Measurements from ENCODE around the gene SCAMP1.
"Not testable (repeated sequence)": the region's sequence is repeated elsewhere in the genome, so short reads cannot be mapped to it uniquely, and the experiment has no call there.

The SCAMP1 gene

GRCh38 chr5:78377056-78377717 is 16.8 kb downstream of the SCAMP1 start:
- Histone ChIP-seq H3K27ac (no peak overlapping the region), H3K4me3 (ENCODE audit: low read depth, low read length) (no peak overlapping the region), H3K4me1 (peaks cover 12% of the 10 kb centered on the region), H3K79me2 (peaks cover 9% of the 10 kb centered on the region), H3K9me3 (ENCODE audit: control insufficient read depth, low read length) (no peaks in the 10 kb centered on the region), H2AFZ (no peak overlapping the region), H3K4me2 (ENCODE audit: low read length) (no peak overlapping the region), H3K27me3 (ENCODE audit: control insufficient read depth, insufficient read depth, low read length) (no peaks in the 10 kb centered on the region), H3K36me3 (ENCODE audit: control insufficient read depth, insufficient read depth, low read length) (no peaks in the 10 kb centered on the region), H3K9ac (no peak overlapping the region)
- TF ChIP-seq CTCF (IDR thresholded peaks at IDR 0.05), result no peak

GRCh38 chr5:78377718-78378105 is 17.3 kb downstream of the SCAMP1 start:
- H3K9ac ChIP-seq, result no peak overlapping the region
- H3K79me2 ChIP-seq, result peaks cover 11% of the 10 kb centered on the region
- H3K36me3 ChIP-seq (ENCODE audit: control insufficient read depth, insufficient read depth, low read length), result no peaks in the 10 kb centered on the region
- H3K4me3 ChIP-seq (ENCODE audit: low read depth, low read length), result no peak overlapping the region
- no peak overlapping the region for H3K27ac ChIP-seq
- no peaks in the 10 kb centered on the region for H3K27me3 ChIP-seq (ENCODE audit: control insufficient read depth, insufficient read depth, low read length)
- H3K4me2 ChIP-seq (ENCODE audit: low read length), result no peak overlapping the region
- H3K4me1 ChIP-seq, result peaks cover 10% of the 10 kb centered on the region
- H3K9me3 ChIP-seq (ENCODE audit: control insufficient read depth, low read length), result no peaks in the 10 kb centered on the region
- H2AFZ ChIP-seq, result no peak overlapping the region
- no peak for TF ChIP-seq CTCF (IDR thresholded peaks at IDR 0.05)

- Histone ChIP-seq H3K4me3 (ENCODE audit: low read depth, low read length) (no peak overlapping the region), H3K9ac (no peak overlapping the region), H3K27ac (no peak overlapping the region), H3K4me1 (peaks cover 3% of the 10 kb centered on the region), H3K4me2 (ENCODE audit: low read length) (no peak overlapping the region), H2AFZ (no peak overlapping the region), H3K27me3 (ENCODE audit: control insufficient read depth, insufficient read depth, low read length) (no peaks in the 10 kb centered on the region), H3K36me3 (ENCODE audit: control insufficient read depth, insufficient read depth, low read length) (no peaks in the 10 kb centered on the region), H3K79me2 (peaks cover 23% of the 10 kb centered on the region), H3K9me3 (ENCODE audit: control insufficient read depth, low read length) (no peaks in the 10 kb centered on the region)
- TF ChIP-seq CTCF (IDR thresholded peaks at IDR 0.05), result no peak
Observed at GRCh38 chr5:78387468-78388153, 27.2 kb downstream of the SCAMP1 start.

GRCh38 chr5:78391357-78391756 is 30.9 kb downstream of the SCAMP1 start:
- peaks cover 20% of the 10 kb centered on the region for H3K79me2 ChIP-seq
- not testable (repeated sequence) for H3K9me3 ChIP-seq (ENCODE audit: control insufficient read depth, low read length); H3K9ac ChIP-seq; H3K27ac ChIP-seq; H3K4me1 ChIP-seq; H2AFZ ChIP-seq; H3K27me3 ChIP-seq (ENCODE audit: control insufficient read depth, insufficient read depth, low read length); H3K36me3 ChIP-seq (ENCODE audit: control insufficient read depth, insufficient read depth, low read length); H3K4me2 ChIP-seq (ENCODE audit: low read length); H3K4me3 ChIP-seq (ENCODE audit: low read depth, low read length)

- Histone ChIP-seq H3K27me3 (ENCODE audit: control insufficient read depth, insufficient read depth, low read length) (no peaks in the 10 kb centered on the region), H2AFZ (no peak overlapping the region), H3K27ac (no peak overlapping the region), H3K4me3 (ENCODE audit: low read depth, low read length) (no peak overlapping the region), H3K36me3 (ENCODE audit: control insufficient read depth, insufficient read depth, low read length) (no peaks in the 10 kb centered on the region), H3K79me2 (peaks cover 32% of the 10 kb centered on the region), H3K9ac (no peak overlapping the region), H3K4me2 (ENCODE audit: low read length) (no peak overlapping the region), H3K4me1 (no peaks in the 10 kb centered on the region), H3K9me3 (ENCODE audit: control insufficient read depth, low read length) (no peaks in the 10 kb centered on the region)
- no peak for TF ChIP-seq CTCF (IDR thresholded peaks at IDR 0.05)
Observed at GRCh38 chr5:78397831-78398230, 37.4 kb downstream of the SCAMP1 start.

Data from parathyroid adenoma (tissue), 2 donors.